GM12891 (cell line): Measurements from ENCODE around the gene ARPIN.
"Not testable (repeated sequence)": the region's sequence is repeated elsewhere in the genome, so short reads cannot be mapped to it uniquely, and the experiment has no call there.

Source experiments
- PAX5 ChIP-seq: IDR thresholded peaks from 2 replicates; pipeline ENCODE4 v1.6.1; 2011; ENCODE audit warnings: low read length, moderate library complexity, mild to moderate bottlenecking; ENCODE audit not compliant: insufficient read depth, severe bottlenecking
- POLR2A ChIP-seq: IDR thresholded peaks from 2 replicates; pipeline ENCODE4 v1.6.1; 2011; ENCODE audit warnings: low read depth, low read length, control low read depth
- POLR2AphosphoS5 ChIP-seq: IDR thresholded peaks from 2 replicates; pipeline ENCODE4 v1.6.1; 2011; ENCODE audit warnings: low read depth, low read length, control low read depth
- TAF1 ChIP-seq: IDR thresholded peaks from 2 replicates; pipeline ENCODE4 v1.6.1; 2011; ENCODE audit warnings: low read depth, low read length, control low read depth

- not testable (repeated sequence) for TF ChIP-seq TAF1, POLR2AphosphoS5, PAX5, POLR2A
Observed at GRCh38 chr15:89869490-89869889, 43.3 kb downstream of the ARPIN start.
